GM12865 (cell line): ENCODE measurements around the gene PI4KB.

Experiments
- DNase-seq: peaks from one replicate; pipeline ENCODE4 v3.0.0; 2010; ENCODE audit warnings: low read depth
- H3K4me3 ChIP-seq: 2 replicates; pipeline ENCODE4 v1.5.1; 2011; ENCODE audit warnings: mild to moderate bottlenecking, low read depth, low read length, control low read depth
- CTCF ChIP-seq: IDR thresholded peaks from 2 replicates; pipeline ENCODE4 v1.5.1; 2011; ENCODE audit warnings: low read length, control low read depth, low read depth, inconsistent platforms; ENCODE audit not compliant: insufficient read depth; ENCODE audit errors: missing control alignments

The PI4KB gene

DNA sequence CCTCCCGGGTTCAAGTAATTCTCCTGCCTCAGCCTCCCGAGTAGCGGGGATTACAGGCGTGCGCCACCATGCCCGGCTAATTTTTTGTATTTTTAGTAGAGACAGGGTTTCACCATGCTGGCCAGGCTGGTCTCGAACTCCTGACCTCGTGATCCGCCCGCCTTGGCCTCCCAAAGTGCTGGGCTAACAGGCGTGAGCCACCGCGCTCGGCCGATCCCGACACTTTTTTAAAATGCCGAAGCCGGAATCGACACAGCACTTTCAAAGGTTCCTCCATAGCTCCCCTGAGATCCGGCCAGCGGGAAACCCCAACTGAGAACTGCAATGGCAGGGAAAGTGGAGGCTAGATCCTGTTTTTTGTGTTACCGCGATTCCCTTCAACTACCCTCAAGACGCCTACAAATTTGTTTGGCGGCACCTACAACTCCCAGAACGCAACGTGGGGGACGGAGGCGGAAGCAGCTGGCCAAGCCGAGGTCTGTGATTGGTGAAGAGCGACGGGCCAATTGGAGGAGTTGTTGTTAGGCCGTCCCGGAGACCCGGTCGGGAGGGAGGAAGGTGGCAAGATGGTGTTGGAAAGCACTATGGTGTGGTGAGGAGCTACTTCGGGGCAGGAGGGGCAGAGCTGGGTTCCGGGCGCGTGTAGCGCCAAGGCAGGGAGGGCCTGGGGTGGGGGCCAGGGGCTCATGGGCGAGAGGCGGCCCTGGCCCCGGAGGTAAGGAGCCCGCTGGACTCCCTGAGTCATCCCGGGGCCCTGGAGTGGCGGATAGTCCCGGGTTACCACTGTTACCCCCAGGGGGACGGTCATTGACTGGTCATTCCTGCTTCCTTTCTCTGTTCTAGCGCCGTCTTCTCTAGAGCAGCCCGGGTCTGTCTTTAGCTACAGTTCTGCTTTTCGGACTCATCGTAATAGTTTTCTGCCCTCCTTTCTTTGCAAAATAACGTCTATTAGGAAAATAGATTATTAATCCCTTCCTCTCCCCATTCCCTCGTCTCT is 72.7 kb downstream of the PI4KB start, which contains the start of gene PSMD4:
Gene PSMD4 (plus strand): TSS at position 518 of the 997 bp plus-strand sequence. CDS start 49 bp downstream, at position 567.
- DNase-seq, result peak; percentile 98
- H3K4me3 ChIP-seq, result peak within 1 kb of the TSS; percentile 97
- no peak for TF ChIP-seq CTCF

GRCh38 chr1:151251656-151252470 is 75.4 kb downstream of the PI4KB start:
- TF ChIP-seq CTCF, result peak; percentile 90
- peak; percentile 89 for DNase-seq
- no peak overlapping the region for H3K4me3 ChIP-seq

DNA sequence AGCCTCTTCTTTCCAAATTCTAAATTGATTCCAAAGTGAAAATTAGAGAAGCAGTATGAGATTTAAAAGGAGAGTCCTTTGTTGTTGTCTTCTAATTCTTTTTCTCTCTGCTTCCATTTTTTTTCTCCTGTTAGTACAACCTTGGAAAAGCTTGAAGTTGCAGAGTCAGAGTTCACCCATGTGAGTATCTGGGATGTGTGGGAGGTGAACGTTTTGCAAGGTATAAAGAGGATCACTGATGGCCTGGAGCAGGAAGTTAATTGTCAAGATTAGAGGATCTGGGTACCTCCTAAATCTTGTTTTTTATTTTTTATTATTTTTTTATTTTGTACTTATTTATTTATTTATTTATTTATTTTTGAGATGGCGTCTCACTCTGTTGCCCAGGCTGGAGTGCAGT is 80.4 kb downstream of the PI4KB start:
- no peak for DNase-seq
- no peak overlapping the region for H3K4me3 ChIP-seq
- TF ChIP-seq CTCF, result no peak

- TF ChIP-seq CTCF, result no peak
- no peak overlapping the region for H3K4me3 ChIP-seq
- DNase-seq, result no peak
These were observed 83.5 kb downstream of the PI4KB start for GRCh38 chr1:151243683-151244216.

GRCh38 chr1:151242442-151242841 is 84.8 kb downstream of the PI4KB start:
- no peak for DNase-seq
- no peak overlapping the region for H3K4me3 ChIP-seq
- TF ChIP-seq CTCF, result no peak
